ENCODE data around the gene ALOXE3.

The ALOXE3 gene

GRCh38 chr17:8141045-8141444 lies 22.7 kb upstream of the ALOXE3 start:
- TF ChIP-seq NFIC (IDR thresholded peaks at IDR 0.05) (no peak), TCF12 (IDR thresholded peaks at IDR 0.05; ENCODE audit: low read depth) (no peak), FOXM1 (IDR thresholded peaks at IDR 0.05; ENCODE audit: borderline replicate concordance, low read depth) (no peak), RAD21 (IDR thresholded peaks at IDR 0.05; ENCODE audit: low read depth) (no peak), EP300 (IDR thresholded peaks at IDR 0.05; ENCODE audit: borderline replicate concordance) (no peak), REST (IDR thresholded peaks at IDR 0.05; ENCODE audit: low read depth) (no peak), CEBPB (IDR thresholded peaks at IDR 0.05) (no peak), TAF1 (IDR thresholded peaks at IDR 0.05; ENCODE audit: low read depth) (no peak), USF1 (IDR thresholded peaks at IDR 0.05) (no peak)

- TF ChIP-seq TCF12 (IDR thresholded peaks at IDR 0.05; ENCODE audit: low read depth): no peak
- no peak for TF ChIP-seq YY1 (IDR thresholded peaks at IDR 0.05; ENCODE audit: low read depth)
- TF ChIP-seq CEBPB (IDR thresholded peaks at IDR 0.05): no peak
- TF ChIP-seq TAF1 (IDR thresholded peaks at IDR 0.05; ENCODE audit: low read depth): no peak
- TF ChIP-seq NFIC (IDR thresholded peaks at IDR 0.05): no peak
Measured at GRCh38 chr17:8140065-8141029, 22.0 kb upstream of the ALOXE3 start.

DNA sequence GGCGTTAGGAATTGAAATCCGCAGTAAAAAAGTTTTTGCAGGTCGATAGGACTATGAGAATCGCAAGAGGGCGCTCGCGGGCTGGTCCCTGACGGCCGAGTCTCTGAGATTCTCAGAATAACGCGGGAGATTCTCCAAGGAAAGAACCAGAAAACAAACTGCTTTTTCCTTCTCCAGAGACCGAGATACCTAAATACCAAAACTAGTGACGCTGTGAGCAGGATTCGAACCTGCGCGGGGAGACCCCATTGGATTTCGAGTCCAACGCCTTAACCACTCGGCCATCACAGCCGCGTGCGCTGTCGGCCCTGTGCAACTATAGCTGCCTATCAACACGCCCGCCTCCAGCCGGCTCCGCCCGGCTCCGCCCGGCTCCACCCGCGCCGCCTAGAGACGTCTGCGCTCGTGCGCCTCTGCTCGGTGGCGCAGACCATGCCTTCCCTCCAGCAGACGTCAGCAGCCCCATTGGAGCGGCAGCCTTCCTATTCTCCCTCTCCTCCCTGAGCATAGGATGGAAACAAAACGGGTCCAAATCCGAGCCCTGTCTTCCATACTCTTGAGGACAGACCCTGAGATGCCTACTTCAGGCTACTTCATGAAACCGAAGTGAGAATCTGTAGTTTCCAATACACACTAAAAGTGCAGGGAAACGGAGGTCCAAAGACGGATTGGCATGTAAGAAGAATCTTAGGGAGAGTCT lies 20.5 kb upstream of the ALOXE3 start:
- TF ChIP-seq ZBTB7A (IDR thresholded peaks at IDR 0.05; ENCODE audit: low read depth) (no peak), EGR1 (IDR thresholded peaks at IDR 0.05) (no peak), MAX (IDR thresholded peaks at IDR 0.05) (peak; percentile 62), CEBPB (IDR thresholded peaks at IDR 0.05) (peak; percentile 38; the same call in 1 of the 2 replicates), TEAD4 (IDR thresholded peaks at IDR 0.05) (peak; percentile 93), CREB1 (IDR thresholded peaks at IDR 0.05; ENCODE audit: low read depth) (no peak), TAF1 (IDR thresholded peaks at IDR 0.05; ENCODE audit: low read depth) (peak; percentile 64; the same call in 1 of the 2 replicates), REST (IDR thresholded peaks at IDR 0.05; ENCODE audit: low read depth) (no peak), NFIC (IDR thresholded peaks at IDR 0.05) (no peak), USF1 (IDR thresholded peaks at IDR 0.05) (peak; percentile 49), FOXM1 (IDR thresholded peaks at IDR 0.05; ENCODE audit: borderline replicate concordance, low read depth) (peak; percentile 25; the same call in 1 of the 2 replicates), TCF12 (IDR thresholded peaks at IDR 0.05; ENCODE audit: low read depth) (peak; percentile 69), RAD21 (IDR thresholded peaks at IDR 0.05; ENCODE audit: low read depth) (peak; percentile 66), YY1 (IDR thresholded peaks at IDR 0.05; ENCODE audit: low read depth) (peak; percentile 66), EP300 (IDR thresholded peaks at IDR 0.05; ENCODE audit: borderline replicate concordance) (0 out of 2 replicates have a peak, but pooled peaks have one; percentile 43)

- TF ChIP-seq FOXM1 (IDR thresholded peaks at IDR 0.05; ENCODE audit: borderline replicate concordance, low read depth) (no peak), TCF12 (IDR thresholded peaks at IDR 0.05; ENCODE audit: low read depth) (no peak), CEBPB (IDR thresholded peaks at IDR 0.05) (no peak), RAD21 (IDR thresholded peaks at IDR 0.05; ENCODE audit: low read depth) (no peak), ZBTB7A (IDR thresholded peaks at IDR 0.05; ENCODE audit: low read depth) (no peak), TAF1 (IDR thresholded peaks at IDR 0.05; ENCODE audit: low read depth) (no peak), TEAD4 (IDR thresholded peaks at IDR 0.05) (no peak), EGR1 (IDR thresholded peaks at IDR 0.05) (no peak), USF1 (IDR thresholded peaks at IDR 0.05) (no peak), REST (IDR thresholded peaks at IDR 0.05; ENCODE audit: low read depth) (no peak), YY1 (IDR thresholded peaks at IDR 0.05; ENCODE audit: low read depth) (no peak), CREB1 (IDR thresholded peaks at IDR 0.05; ENCODE audit: low read depth) (no peak), EP300 (IDR thresholded peaks at IDR 0.05; ENCODE audit: borderline replicate concordance) (no peak), NFIC (IDR thresholded peaks at IDR 0.05) (no peak), MAX (IDR thresholded peaks at IDR 0.05) (no peak)
Measured at GRCh38 chr17:8138374-8138671, 20.0 kb upstream of the ALOXE3 start.
